GM21390 (cell line): ENCODE measurements around the gene FRK.
"Not testable (repeated sequence)": the region's sequence is repeated elsewhere in the genome, so short reads cannot be mapped to it uniquely, and the experiment has no call there.

Source experiments
- ATAC-seq: cut with Tn5 transposase; IDR thresholded peaks from one replicate; pipeline ENCODE4 v1.9.1; 2021; ENCODE audit not compliant: unreplicated experiment

Gene FRK

GRCh38 chr6:116010386-116010785 lies 50.3 kb downstream of the FRK start:
- ATAC-seq = no peak

GRCh38 chr6:116008470-116009243 lies 52.0 kb downstream of the FRK start:
- ATAC-seq = peak; percentile 55

GRCh38 chr6:116004841-116005815 lies 55.6 kb downstream of the FRK start:
- no peak for ATAC-seq

GRCh38 chr6:116003668-116004067 lies 57.0 kb downstream of the FRK start:
- ATAC-seq = peak; percentile 94

- ATAC-seq = no peak
Measured at GRCh38 chr6:116002756-116003155, 57.9 kb downstream of the FRK start.

- ATAC-seq = no peak
Measured at GRCh38 chr6:115999235-115999634, 61.5 kb downstream of the FRK start.

GRCh38 chr6:115997990-115998585 lies 62.6 kb downstream of the FRK start:
- ATAC-seq = no peak

- ATAC-seq = no peak
Measured at GRCh38 chr6:115986026-115986425, 74.7 kb downstream of the FRK start.

- no peak for ATAC-seq
Measured at GRCh38 chr6:115984809-115985208, 75.9 kb downstream of the FRK start.

- no peak for ATAC-seq
Measured at GRCh38 chr6:115983998-115984397, 76.7 kb downstream of the FRK start.

GRCh38 chr6:115982453-115982852 lies 78.2 kb downstream of the FRK start:
- ATAC-seq = no peak

GRCh38 chr6:115977220-115977619 lies 83.5 kb downstream of the FRK start:
- no peak for ATAC-seq

- ATAC-seq = no peak
Measured at GRCh38 chr6:115976321-115976870, 84.3 kb downstream of the FRK start.

- ATAC-seq = no peak
Measured at GRCh38 chr6:115972679-115973078, 88.0 kb downstream of the FRK start.

- no peak for ATAC-seq
Measured at GRCh38 chr6:115971785-115972184, 88.9 kb downstream of the FRK start.

- ATAC-seq = no peak
Measured at GRCh38 chr6:115969930-115970273, 90.8 kb downstream of the FRK start.

GRCh38 chr6:115969207-115969929 lies 91.3 kb downstream of the FRK start:
- no peak for ATAC-seq

GRCh38 chr6:115960286-115960685 lies 100.4 kb downstream of the FRK start:
- not testable (repeated sequence) for ATAC-seq

- no peak for ATAC-seq
Measured at GRCh38 chr6:115958958-115959357, 101.7 kb downstream of the FRK start.

- ATAC-seq = no peak
Measured at GRCh38 chr6:115954740-115955139, 106.0 kb downstream of the FRK start.

GRCh38 chr6:115948751-115949150 lies 111.9 kb downstream of the FRK start:
- ATAC-seq = no peak
